GM23338 (cell line): Measurements from ENCODE around the gene ONECUT1.

Source experiments
- CREB1 ChIP-seq: fragments of 250-450 bp; sonication (Bioruptor Pico); IDR thresholded peaks from 2 replicates; pipeline ENCODE4 v1.5.0; 2020; ENCODE audit warnings: low read depth, mild to moderate bottlenecking, moderate library complexity
- EZH2 ChIP-seq: fragments of 200-600 bp; sonication (generic); IDR thresholded peaks from one replicate; pipeline ENCODE4 v1.8.0; 2017; ENCODE audit warnings: antibody characterized with exemption, mild to moderate bottlenecking, low read depth; ENCODE audit not compliant: unreplicated experiment
- EZH2phosphoT487 ChIP-seq: fragments of 200-600 bp; sonication (generic); IDR thresholded peaks from one replicate; pipeline ENCODE4 v1.8.1; 2018; ENCODE audit warnings: antibody characterized with exemption; ENCODE audit not compliant: unreplicated experiment
- TF ChIP-seq, protein P1 (sequence below), 2 experiments: fragments of 200-600 bp in 1 of 2; sonication (generic) in 1 of 2; conservative IDR thresholded peaks; 2 replicates each; pipeline versions ENCODE4 v1.5.1 to v1.6.1; 2016 to 2017; ENCODE audit warnings: antibody characterized with exemption in 2 of 2, low read depth in 2 of 2, mild to moderate bottlenecking in 2 of 2, moderate library complexity in 1 of 2
- TF ChIP-seq, protein P2 (sequence below): IDR thresholded peaks from one replicate; pipeline ENCODE4 v1.6.1; 2018; ENCODE audit warnings: antibody characterized with exemption; ENCODE audit not compliant: unreplicated experiment

- TF ChIP-seq, protein P1, sequence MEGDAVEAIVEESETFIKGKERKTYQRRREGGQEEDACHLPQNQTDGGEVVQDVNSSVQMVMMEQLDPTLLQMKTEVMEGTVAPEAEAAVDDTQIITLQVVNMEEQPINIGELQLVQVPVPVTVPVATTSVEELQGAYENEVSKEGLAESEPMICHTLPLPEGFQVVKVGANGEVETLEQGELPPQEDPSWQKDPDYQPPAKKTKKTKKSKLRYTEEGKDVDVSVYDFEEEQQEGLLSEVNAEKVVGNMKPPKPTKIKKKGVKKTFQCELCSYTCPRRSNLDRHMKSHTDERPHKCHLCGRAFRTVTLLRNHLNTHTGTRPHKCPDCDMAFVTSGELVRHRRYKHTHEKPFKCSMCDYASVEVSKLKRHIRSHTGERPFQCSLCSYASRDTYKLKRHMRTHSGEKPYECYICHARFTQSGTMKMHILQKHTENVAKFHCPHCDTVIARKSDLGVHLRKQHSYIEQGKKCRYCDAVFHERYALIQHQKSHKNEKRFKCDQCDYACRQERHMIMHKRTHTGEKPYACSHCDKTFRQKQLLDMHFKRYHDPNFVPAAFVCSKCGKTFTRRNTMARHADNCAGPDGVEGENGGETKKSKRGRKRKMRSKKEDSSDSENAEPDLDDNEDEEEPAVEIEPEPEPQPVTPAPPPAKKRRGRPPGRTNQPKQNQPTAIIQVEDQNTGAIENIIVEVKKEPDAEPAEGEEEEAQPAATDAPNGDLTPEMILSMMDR (conservative IDR thresholded peaks at IDR 0.05; ENCODE audit: low read depth in 2 of 2): no peak
- TF ChIP-seq CREB1: no peak
- TF ChIP-seq EZH2: no peak
- TF ChIP-seq, protein P2, sequence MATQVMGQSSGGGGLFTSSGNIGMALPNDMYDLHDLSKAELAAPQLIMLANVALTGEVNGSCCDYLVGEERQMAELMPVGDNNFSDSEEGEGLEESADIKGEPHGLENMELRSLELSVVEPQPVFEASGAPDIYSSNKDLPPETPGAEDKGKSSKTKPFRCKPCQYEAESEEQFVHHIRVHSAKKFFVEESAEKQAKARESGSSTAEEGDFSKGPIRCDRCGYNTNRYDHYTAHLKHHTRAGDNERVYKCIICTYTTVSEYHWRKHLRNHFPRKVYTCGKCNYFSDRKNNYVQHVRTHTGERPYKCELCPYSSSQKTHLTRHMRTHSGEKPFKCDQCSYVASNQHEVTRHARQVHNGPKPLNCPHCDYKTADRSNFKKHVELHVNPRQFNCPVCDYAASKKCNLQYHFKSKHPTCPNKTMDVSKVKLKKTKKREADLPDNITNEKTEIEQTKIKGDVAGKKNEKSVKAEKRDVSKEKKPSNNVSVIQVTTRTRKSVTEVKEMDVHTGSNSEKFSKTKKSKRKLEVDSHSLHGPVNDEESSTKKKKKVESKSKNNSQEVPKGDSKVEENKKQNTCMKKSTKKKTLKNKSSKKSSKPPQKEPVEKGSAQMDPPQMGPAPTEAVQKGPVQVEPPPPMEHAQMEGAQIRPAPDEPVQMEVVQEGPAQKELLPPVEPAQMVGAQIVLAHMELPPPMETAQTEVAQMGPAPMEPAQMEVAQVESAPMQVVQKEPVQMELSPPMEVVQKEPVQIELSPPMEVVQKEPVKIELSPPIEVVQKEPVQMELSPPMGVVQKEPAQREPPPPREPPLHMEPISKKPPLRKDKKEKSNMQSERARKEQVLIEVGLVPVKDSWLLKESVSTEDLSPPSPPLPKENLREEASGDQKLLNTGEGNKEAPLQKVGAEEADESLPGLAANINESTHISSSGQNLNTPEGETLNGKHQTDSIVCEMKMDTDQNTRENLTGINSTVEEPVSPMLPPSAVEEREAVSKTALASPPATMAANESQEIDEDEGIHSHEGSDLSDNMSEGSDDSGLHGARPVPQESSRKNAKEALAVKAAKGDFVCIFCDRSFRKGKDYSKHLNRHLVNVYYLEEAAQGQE: no peak
- no peak for TF ChIP-seq EZH2phosphoT487
These were observed 60.0 kb downstream of the ONECUT1 start for GRCh38 chr15:52730173-52730572.
